ENCODE data around the gene RPRD1A.
"Not testable (repeated sequence)": the region's sequence is repeated elsewhere in the genome, so short reads cannot be mapped to it uniquely, and the experiment has no call there.

Gene RPRD1A

DNA sequence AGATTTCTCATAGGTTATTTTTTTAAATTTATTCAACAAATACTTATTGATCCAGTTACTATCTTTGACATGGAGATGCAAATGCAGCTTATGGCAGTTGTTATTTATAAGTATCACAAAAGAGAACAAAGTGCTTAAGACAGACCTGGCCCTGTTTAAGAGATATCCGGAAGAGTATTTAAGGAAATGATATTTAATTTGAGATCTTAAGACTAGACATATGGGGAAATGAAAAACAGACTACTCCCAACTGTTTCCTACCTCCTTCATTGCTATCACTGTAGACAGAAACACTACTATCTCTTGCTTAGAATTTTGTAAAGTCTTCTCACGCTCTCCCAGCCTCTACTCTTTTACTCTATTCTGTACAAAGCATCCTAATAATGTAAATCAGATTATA is 36.0 kb downstream of the RPRD1A start:
- DNase-seq (ENCODE audit: low spot score) = no peak

DNA sequence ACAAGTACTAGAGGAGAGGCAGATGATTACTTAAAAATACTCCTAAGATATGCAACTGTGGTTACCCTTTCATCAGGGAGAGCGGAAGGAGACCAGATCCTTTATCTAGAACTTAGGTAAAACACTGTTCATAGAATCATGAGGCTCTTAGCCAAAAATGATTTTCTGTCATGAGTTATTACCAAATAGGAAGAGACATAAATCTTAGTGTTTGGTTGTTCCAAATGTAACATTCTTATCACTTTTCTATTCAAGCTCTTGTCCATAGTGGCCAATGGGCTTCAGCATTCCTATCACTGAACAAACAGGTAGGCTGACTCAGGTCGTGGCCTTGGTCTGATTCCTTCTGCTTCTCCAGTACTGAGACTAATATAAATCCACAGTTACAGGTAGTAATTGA is 38.5 kb downstream of the RPRD1A start:
- DNase-seq (ENCODE audit: low spot score) = peak; percentile 20

GRCh38 chr18:36025025-36025424 is 42.3 kb downstream of the RPRD1A start:
- DNase-seq (ENCODE audit: low spot score) = no peak

GRCh38 chr18:36024241-36024640 is 43.1 kb downstream of the RPRD1A start:
- not testable (repeated sequence) for DNase-seq (ENCODE audit: low spot score)

GRCh38 chr18:36023336-36023735 is 44.0 kb downstream of the RPRD1A start:
- no peak for DNase-seq (ENCODE audit: low spot score)

DNA sequence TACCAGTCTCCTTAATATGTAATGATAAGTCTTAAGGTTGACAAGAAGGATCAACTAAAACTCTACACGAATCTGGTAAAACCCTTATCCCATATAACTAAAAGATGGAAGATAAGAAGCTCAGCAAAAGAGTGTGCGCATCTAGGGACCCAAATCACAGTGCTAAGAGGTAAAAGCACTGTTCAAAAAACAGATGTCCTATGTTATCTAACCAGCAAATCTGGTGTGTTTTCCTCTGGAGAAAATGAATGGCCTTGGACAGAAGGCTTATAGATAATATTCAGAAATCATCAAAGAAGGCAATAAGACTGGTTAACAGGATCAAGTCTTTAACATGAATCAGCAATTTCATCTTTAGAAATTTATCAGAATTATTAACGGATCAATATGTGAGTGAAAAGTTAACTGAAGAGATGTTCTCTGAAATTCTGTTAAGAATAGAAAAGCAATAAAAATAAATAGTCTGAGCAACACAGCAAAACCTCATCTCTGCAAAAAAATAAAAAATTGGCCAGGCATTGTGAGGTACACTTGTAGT is 47.1 kb downstream of the RPRD1A start:
- DNase-seq (ENCODE audit: low spot score) = no peak

GRCh38 chr18:36017232-36017631 is 50.1 kb downstream of the RPRD1A start:
- no peak for DNase-seq (ENCODE audit: low spot score)

DNA sequence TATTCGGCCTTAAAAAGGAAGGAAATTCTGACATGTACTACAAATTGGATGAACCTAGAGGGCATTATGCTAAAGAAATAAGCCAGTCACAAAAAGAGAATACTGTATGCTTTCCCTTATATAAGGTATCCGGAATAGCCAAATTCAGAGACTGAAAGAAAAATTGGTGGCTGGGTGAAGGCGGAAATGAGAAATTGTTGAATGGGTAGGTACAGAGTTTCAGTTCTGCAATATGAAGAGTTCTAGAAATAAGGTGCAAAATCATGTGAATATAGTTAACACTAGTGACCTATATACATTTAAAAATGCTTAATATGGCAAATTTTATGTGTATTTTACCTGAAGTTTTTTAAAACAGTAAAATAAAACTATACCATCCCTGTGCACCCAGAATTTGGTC is 51.7 kb downstream of the RPRD1A start:
- DNase-seq (ENCODE audit: low spot score) = no peak

GRCh38 chr18:36012891-36013290 is 54.5 kb downstream of the RPRD1A start:
- DNase-seq (ENCODE audit: low spot score) = no peak

- DNase-seq (ENCODE audit: low spot score) = no peak
These were observed 58.1 kb downstream of the RPRD1A start for GRCh38 chr18:36009214-36009613.

DNA sequence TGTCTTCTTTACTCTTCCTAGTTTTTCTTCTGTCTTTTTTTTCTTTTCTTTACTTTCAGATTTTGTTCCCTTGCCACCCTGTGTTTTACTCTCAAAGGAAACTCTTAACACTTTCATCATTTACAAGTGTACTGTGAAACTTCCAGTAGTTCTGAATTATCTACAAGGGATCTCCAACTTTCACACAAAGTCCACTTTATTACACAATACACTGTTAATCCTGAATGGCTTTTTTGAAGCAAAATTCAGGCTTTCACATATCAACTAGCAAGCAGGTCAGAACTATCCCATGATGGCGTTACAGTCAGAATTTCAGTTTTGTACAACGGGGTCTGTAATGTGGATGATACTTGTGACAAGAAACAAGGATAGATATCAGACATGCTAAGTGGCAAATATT is 60.4 kb downstream of the RPRD1A start:
- no peak for DNase-seq (ENCODE audit: low spot score)

DNA sequence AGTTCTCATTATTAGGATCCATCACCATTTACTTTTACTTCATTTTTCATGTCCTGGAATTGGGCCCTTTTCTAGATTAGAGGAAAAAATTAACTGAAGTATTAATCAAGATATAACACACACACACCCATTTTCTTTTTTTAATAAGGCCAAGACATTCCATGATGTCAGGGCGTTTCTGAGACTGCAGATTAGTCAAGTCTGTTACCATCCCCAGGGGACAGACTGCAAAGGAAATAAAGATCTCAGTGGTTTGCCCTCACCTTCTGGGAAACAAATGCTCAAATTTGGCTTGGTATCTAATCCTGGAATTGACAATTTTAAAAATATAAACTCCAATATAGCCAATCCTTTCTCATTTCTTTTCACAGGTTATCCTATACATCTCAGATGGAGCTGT is 67.4 kb downstream of the RPRD1A start:
- no peak for DNase-seq (ENCODE audit: low spot score)

GRCh38 chr18:35998967-35999366 is 68.4 kb downstream of the RPRD1A start:
- peak; percentile 10 for DNase-seq (ENCODE audit: low spot score)

DNA sequence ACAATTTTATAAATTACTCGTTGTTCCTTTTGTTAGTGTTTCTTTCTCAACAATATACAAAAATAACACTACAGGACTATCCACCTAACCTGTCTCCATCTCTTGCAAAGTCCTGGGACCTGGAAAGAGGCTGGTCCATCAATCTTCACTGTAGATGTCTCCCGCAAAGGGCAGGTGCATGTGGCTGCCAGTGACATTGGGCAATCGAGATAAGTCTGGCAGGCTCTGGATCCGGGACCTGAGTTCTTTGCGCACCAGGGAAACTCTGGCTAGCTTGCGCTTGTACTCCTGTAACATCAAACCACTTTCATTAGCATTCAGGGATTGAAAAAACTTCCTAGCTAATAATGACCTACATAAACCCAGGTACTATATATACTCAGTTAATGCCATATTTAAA is 74.3 kb downstream of the RPRD1A start:
- no peak for DNase-seq (ENCODE audit: low spot score)

GRCh38 chr18:35991696-35992095 is 75.7 kb downstream of the RPRD1A start:
- no peak for DNase-seq (ENCODE audit: low spot score)

GRCh38 chr18:35983818-35984217 is 83.5 kb downstream of the RPRD1A start:
- no peak for DNase-seq (ENCODE audit: low spot score)

DNA sequence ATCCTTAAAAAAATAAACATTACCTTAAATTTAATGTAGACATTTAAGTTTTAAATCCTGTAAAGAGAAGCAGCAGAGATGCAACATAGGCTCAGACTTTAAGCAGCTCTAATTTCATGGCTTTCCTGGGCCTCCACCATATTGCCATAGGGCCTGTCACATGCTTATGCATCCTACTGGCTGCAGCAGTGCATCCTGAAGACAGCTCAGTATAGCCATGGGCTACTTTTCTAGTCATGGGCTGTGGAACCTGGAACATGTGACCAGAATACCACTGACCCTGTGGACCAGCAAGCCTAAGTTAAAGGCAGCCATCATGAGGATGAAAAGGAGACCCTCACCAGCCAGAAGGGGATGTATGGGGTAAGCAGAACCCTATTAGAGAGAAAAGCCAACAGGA is 84.2 kb downstream of the RPRD1A start:
- no peak for DNase-seq (ENCODE audit: low spot score)

DNA sequence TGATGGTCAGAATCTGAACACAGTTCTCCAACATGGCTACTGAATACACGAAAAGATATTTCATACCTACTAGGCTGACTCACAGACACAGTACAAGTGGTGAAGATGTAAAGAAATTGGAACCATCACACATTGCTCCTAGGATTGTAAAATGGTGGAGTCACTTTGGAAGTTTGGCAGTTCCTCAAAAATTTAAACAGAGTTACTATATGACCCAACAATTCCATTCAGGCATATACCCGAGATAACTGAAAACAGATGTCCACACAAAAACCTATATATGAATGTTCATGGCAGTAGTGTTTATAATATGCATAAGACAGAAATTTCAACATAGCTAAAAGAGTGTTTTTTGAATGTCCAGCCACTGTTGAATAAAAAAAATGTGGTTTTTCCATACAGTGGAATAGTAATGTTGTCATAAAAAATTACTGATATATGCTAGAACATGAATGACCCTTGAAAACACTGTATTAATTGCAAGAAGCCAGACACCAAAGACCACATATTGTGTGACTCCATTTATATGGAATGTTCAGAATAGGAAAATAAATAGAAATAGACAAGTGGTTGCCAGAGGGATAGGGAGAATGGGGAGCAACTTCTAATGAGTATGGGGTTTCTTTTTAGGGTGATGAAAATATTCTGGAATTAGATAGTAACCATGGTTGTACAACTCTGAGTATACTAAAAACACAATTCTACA is 84.8 kb downstream of the RPRD1A start:
- no peak for DNase-seq (ENCODE audit: low spot score)

DNA sequence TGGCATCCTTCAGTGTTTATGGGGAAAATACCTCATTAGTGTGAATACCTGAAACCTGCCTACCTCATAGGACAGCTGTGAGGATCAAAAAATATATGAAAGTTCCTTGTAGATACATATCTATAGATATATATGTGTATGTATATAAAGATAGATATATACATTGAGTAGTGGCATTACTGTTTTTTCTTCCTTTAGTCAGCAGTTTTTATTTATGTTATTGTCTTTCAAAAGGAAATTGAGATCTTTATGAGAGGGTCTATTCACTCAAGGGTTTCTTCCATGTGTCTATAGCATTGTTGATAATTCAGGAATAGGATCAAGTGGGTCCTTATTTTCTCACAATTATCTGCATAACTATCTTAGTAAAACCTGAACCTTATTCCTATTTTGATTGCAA is 88.2 kb downstream of the RPRD1A start:
- DNase-seq (ENCODE audit: low spot score) = no peak

- no peak for DNase-seq (ENCODE audit: low spot score)
These were observed 93.2 kb downstream of the RPRD1A start for GRCh38 chr18:35974181-35974580.

DNA sequence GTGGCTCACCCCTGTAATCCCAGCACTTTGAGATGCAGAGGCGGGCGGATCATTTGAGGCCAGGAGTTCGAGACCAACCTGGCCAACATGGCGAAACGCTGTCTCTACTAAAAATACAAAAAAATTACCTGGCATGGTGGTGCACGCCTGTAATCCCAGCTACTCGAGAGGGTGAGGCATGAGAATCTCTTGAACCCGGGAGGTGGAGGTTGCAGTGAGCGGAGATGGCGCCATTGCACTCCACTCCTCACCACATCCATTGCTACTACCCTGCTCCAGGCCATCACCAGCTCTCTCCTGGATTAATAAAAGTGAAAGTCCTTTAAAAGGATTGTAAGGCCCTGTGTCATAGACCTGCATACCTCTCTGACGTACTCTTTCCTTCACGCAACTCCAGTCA is 93.7 kb downstream of the RPRD1A start:
- DNase-seq (ENCODE audit: low spot score) = no peak

GRCh38 chr18:35972197-35973000 is 95.0 kb downstream of the RPRD1A start, which contains the start of gene RMP24:
Gene RMP24, plus strand, starts transcription at chr18:35972679.
- peak; percentile 79 for DNase-seq (ENCODE audit: low spot score)

GRCh38 chr18:35971661-35972196 is 95.6 kb downstream of the RPRD1A start:
- DNase-seq (ENCODE audit: low spot score) = no peak

All from HuH-7 (cell line).